ENCODE measurements around the gene PRR29. TPM values are rescaled to one million over a fixed set of nuclear protein-coding genes. Genes with fewer than 3 reads are reported as not detected.

Gene PRR29
- total RNA-seq, 1 donor from 2014 or later: not detected

- TF ChIP-seq CTCF (IDR thresholded peaks at IDR 0.05; ENCODE audit: borderline replicate concordance): no peak
- Histone ChIP-seq H3K27me3 (ENCODE audit: low read depth) (no peaks in the 10 kb centered on the region), H3K27ac (replicated peaks) (peak overlapping the region; percentile 8), H3K4me3 (no peak overlapping the region), H3K36me3 (no peaks in the 10 kb centered on the region), H3K4me1 (peaks cover 15% of the 10 kb centered on the region), H3K9me3 (replicated peaks) (no peaks in the 10 kb centered on the region)
- no peak for DNase-seq
- intact Hi-C loops (cut with micrococcal nuclease): no loop called here
Observed at GRCh38 chr17:63969278-63969677, 28.9 kb upstream of the PRR29 start.

GRCh38 chr17:63972796-63973195, 25.4 kb upstream of the PRR29 start, which contains the start of gene SCN4A:
TSS of gene SCN4A (minus strand) at chr17:63972918. CDS start at chr17:63972841, 77 bp downstream.
- no peak for DNase-seq
- peaks cover 36% of the 10 kb centered on the region for H3K4me1 ChIP-seq
- no peak within 1 kb of the TSS for H3K4me3 ChIP-seq
- no peak for TF ChIP-seq CTCF (IDR thresholded peaks at IDR 0.05; ENCODE audit: borderline replicate concordance)
- H3K9me3 ChIP-seq (replicated peaks): no peaks in the 10 kb centered on the region
- intact Hi-C loops (cut with micrococcal nuclease): no loop called here
- no peak within 1 kb of the TSS for H3K27ac ChIP-seq (replicated peaks)
- H3K36me3 ChIP-seq: no peaks in the 10 kb centered on the region
- H3K27me3 ChIP-seq (ENCODE audit: low read depth): no peaks in the 10 kb centered on the region

- no peak for TF ChIP-seq CTCF (IDR thresholded peaks at IDR 0.05; ENCODE audit: borderline replicate concordance)
- Histone ChIP-seq H3K27me3 (ENCODE audit: low read depth) (no peaks in the 10 kb centered on the region), H3K36me3 (no peaks in the 10 kb centered on the region), H3K9me3 (replicated peaks) (no peaks in the 10 kb centered on the region), H3K27ac (replicated peaks) (no peak overlapping the region), H3K4me3 (no peak overlapping the region), H3K4me1 (peaks cover 41% of the 10 kb centered on the region)
- no peak for DNase-seq
- intact Hi-C loops (cut with micrococcal nuclease): no loop called here
Observed at GRCh38 chr17:63973247-63973646, 24.9 kb upstream of the PRR29 start.

- Histone ChIP-seq H3K36me3 (no peaks in the 10 kb centered on the region), H3K27me3 (ENCODE audit: low read depth) (no peaks in the 10 kb centered on the region), H3K27ac (replicated peaks) (no peak overlapping the region), H3K9me3 (replicated peaks) (no peaks in the 10 kb centered on the region), H3K4me3 (no peak overlapping the region), H3K4me1 (peaks cover 47% of the 10 kb centered on the region)
- intact Hi-C loops (cut with micrococcal nuclease): no loop called here
- DNase-seq: no peak
- no peak for TF ChIP-seq CTCF (IDR thresholded peaks at IDR 0.05; ENCODE audit: borderline replicate concordance)
Observed at GRCh38 chr17:63973930-63974593, 24.1 kb upstream of the PRR29 start.

- intact Hi-C loops (cut with micrococcal nuclease): no loop called here
- no peak for TF ChIP-seq CTCF (IDR thresholded peaks at IDR 0.05; ENCODE audit: borderline replicate concordance)
- Histone ChIP-seq H3K4me1 (peaks cover 49% of the 10 kb centered on the region), H3K27me3 (ENCODE audit: low read depth) (no peaks in the 10 kb centered on the region), H3K4me3 (no peak overlapping the region), H3K9me3 (replicated peaks) (no peaks in the 10 kb centered on the region), H3K27ac (replicated peaks) (no peak overlapping the region), H3K36me3 (no peaks in the 10 kb centered on the region)
- DNase-seq: no peak
Observed at GRCh38 chr17:63974594-63975192, 23.5 kb upstream of the PRR29 start.

Measured in left ventricle myocardium inferior (tissue), 1 donor.